ENCODE results near the gene MYMK.

The MYMK gene

GRCh38 chr9:133468374-133468773 lies 56.4 kb downstream of the MYMK start:
- no peak for DNase-seq (ENCODE audit: low read depth, low spot score)

- no peak for DNase-seq (ENCODE audit: low read depth, low spot score)
Measured at GRCh38 chr9:133467101-133467500, 57.7 kb downstream of the MYMK start.

GRCh38 chr9:133465984-133466383 lies 58.8 kb downstream of the MYMK start:
- DNase-seq (ENCODE audit: low read depth, low spot score), result no peak

DNA sequence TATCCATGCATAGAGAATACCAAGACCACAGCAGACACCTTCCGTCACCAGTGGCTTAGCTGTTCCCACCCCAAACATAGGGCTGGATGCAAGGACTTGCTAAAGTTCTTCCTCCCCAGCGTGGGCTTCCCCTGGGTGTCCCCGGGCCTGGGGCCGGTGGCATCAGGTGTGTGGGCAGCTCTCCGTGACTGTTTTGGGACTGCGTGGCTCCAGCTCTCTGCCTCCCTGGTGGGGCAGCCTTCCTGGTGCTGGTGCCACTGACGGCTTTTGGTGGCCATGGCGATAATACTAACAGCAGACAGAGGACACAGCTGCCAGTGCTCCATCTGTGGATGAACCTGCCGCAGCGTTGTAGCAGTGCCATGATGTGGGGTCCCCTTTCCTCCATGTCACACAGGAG lies 60.1 kb downstream of the MYMK start:
- no peak for DNase-seq (ENCODE audit: low read depth, low spot score)

Data from iPS DF 19.7 (cell line).